Endodermal cell (in vitro differentiated cells): Measurements from ENCODE around the gene LGR6. TPM values are rescaled to one million over a fixed set of nuclear protein-coding genes. Genes with fewer than 3 reads are reported as not detected.

Experiments
- DNase-seq: peaks from one replicate; pipeline ENCODE4 v3.0.0-alpha.2; 2017
- H3K27ac ChIP-seq: 2 replicates; pipeline ENCODE4 v1.5.1; 2013; ENCODE audit warnings: mild to moderate bottlenecking, low read depth, low read length, moderate library complexity
- H3K27me3 ChIP-seq: 2 replicates; pipeline ENCODE4 v1.6.1; 2013; ENCODE audit warnings: mild to moderate bottlenecking, low read length, moderate library complexity; ENCODE audit not compliant: insufficient read depth, control insufficient read depth, poor library complexity, severe bottlenecking
- H3K36me3 ChIP-seq: 2 replicates; pipeline ENCODE4 v1.7.0; 2013; ENCODE audit warnings: mild to moderate bottlenecking, low read length, moderate library complexity; ENCODE audit not compliant: control insufficient read depth, insufficient read depth
- H3K4me1 ChIP-seq: one replicate; pipeline ENCODE4 v1.7.0; 2013; ENCODE audit warnings: low read length; ENCODE audit not compliant: control insufficient read depth, insufficient read depth
- H3K4me3 ChIP-seq: 2 replicates; pipeline ENCODE4 v1.5.1; 2013; ENCODE audit warnings: mild to moderate bottlenecking, low read length, moderate library complexity
- H3K9ac ChIP-seq: 2 replicates; pipeline ENCODE4 v1.6.1; 2013; ENCODE audit warnings: mild to moderate bottlenecking, low read length, moderate library complexity; ENCODE audit not compliant: poor library complexity, severe bottlenecking; ENCODE audit errors: extremely low read depth
- H3K9me3 ChIP-seq: 2 replicates; pipeline ENCODE4 v1.6.1; 2013; ENCODE audit warnings: mild to moderate bottlenecking, low read length, moderate library complexity; ENCODE audit not compliant: control insufficient read depth
- H3K27ac Mint-ChIP-seq: 2 replicates; pipeline ENCODE4 v1.8.0; 2020; ENCODE audit warnings: mixed read lengths
- H3K27me3 Mint-ChIP-seq: 2 replicates; pipeline ENCODE4 v1.8.0; 2021; ENCODE audit warnings: mild to moderate bottlenecking, mixed read lengths; ENCODE audit not compliant: insufficient read depth
- H3K36me3 Mint-ChIP-seq: 2 replicates; pipeline ENCODE4 v1.8.0; 2020; ENCODE audit warnings: low read depth, mixed read lengths
- H3K4me1 Mint-ChIP-seq: 2 replicates; pipeline ENCODE4 v1.8.0; 2020; ENCODE audit warnings: mixed read lengths
- H3K4me3 Mint-ChIP-seq: 2 replicates; pipeline ENCODE4 v1.8.0; 2020; ENCODE audit warnings: mild to moderate bottlenecking, moderate library complexity, mixed read lengths
- H3K9me3 Mint-ChIP-seq: 2 replicates; pipeline ENCODE4 v1.8.0; 2020; ENCODE audit warnings: mild to moderate bottlenecking, mixed read lengths
- CTCF ChIP-seq: fragments of 200-600 bp; sonication (generic); conservative IDR thresholded peaks from 2 replicates; pipeline ENCODE4 v1.5.0; 2021; ENCODE audit warnings: antibody characterized with exemption, mild to moderate bottlenecking
- WGBS, 2 experiments: methylation state at CpG; one replicate each; pipeline versions ENCODE4 v1.1.5 to v1.1.7; 2013; ENCODE audit warnings: missing lambda C conversion rate in 2 of 2, mixed read lengths in 1 of 2; ENCODE audit not compliant: insufficient coverage in 1 of 2, insufficient read length in 1 of 2; 5-methylcytosine and 5-hydroxymethylcytosine counted together
- total RNA-seq, 2 donors: library from RNA; stranded (reverse); fragmentation: NEBNext Ultra II Directional in 1 of 2; extraction: Animal tissue kit (Norgen Biotek cat#: 25700) in 1 of 2; gene quantifications; 2 replicates in 1 of 2; 3 replicates in 1 of 2; pipeline ENCODE4 v1.2.1, GENCODE V29; 2021

LGR6 gene
- total RNA-seq, 2 donors from 2014 or later, result 0.73 to 1.5 TPM

- no peak for TF ChIP-seq CTCF
- no peak overlapping the region for H3K27ac Mint-ChIP-seq
Measured at GRCh38 chr1:202247104-202247503, 53.5 kb downstream of the LGR6 start.

DNA sequence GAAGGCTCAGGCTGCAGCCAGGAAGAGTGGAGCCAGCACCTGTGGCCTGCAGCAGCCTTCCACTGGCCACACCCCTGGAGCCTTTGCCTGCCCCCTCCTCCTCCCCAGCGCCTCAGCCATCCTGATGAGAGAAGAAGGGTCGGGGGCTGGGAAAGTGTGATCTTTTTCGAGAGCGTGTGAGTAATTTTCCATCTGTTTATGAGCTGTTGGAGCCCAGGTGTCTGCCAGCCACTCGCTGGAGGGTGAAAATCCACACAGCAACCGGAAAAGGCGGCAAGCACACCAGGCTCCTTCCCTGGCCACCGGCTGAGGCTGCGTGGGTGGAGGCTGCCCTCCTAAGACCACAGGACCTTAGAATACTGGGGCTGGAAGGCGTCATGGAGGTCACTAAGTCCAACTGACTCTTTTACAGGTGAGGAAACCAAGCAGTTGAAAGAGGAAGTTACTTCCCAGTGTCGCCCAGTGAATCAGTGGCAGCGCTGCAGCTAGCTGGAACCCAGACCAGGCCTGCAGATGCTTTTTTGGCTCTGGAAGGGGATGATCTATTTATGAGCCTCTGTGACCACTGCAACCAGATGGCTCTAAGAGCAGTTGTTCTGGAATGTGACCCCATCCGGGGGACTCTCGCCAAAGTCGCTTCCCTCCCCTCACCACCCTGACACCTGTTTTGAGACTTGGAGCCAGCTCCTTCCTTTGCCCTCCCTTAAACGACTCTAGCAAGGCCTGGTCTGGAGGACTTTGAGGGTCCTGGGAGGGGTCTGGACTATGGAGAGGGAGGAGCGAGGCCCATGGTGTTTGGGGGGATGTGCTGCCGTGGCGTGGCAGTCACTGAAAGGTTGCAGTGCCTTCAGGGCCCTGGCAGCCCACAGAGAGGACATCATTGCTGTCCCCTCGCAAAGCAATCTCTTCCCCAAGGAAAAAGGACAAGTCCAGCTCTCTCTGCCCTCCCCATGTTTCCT lies 54.5 kb downstream of the LGR6 start:
- DNase-seq, result peak; percentile 75
- H3K9me3 ChIP-seq, result no peaks in the 10 kb centered on the region
- H3K27me3 Mint-ChIP-seq, result peaks cover 1% of the 10 kb centered on the region
- H3K4me3 ChIP-seq, result no peak overlapping the region
- no peak overlapping the region for H3K27ac ChIP-seq
- H3K9me3 Mint-ChIP-seq, result no peaks in the 10 kb centered on the region
- H3K9ac ChIP-seq, result no peak overlapping the region
- no peak overlapping the region for H3K27ac Mint-ChIP-seq
- WGBS, 2 experiments, result 77 to 83% methylated on average over 10 to 20 of the region's 20 CpGs
- peaks cover 13% of the 10 kb centered on the region for H3K4me1 Mint-ChIP-seq
- peaks cover 3% of the 10 kb centered on the region for H3K4me1 ChIP-seq
- no peak for TF ChIP-seq CTCF
- H3K27me3 ChIP-seq, result no peaks in the 10 kb centered on the region
- H3K4me3 Mint-ChIP-seq, result no peak overlapping the region
- H3K36me3 ChIP-seq, result no peaks in the 10 kb centered on the region
- H3K36me3 Mint-ChIP-seq, result no peaks in the 10 kb centered on the region

More at GRCh38 chr1:202247104-202247503, 53.5 kb downstream of the LGR6 start:
- Histone ChIP-seq H3K4me3 (no peak overlapping the region), H3K27ac (no peak overlapping the region), H3K9ac (no peak overlapping the region), H3K27me3 (no peaks in the 10 kb centered on the region), H3K4me1 (peaks cover 3% of the 10 kb centered on the region), H3K36me3 (no peaks in the 10 kb centered on the region), H3K9me3 (no peaks in the 10 kb centered on the region)
- H3K4me3 Mint-ChIP-seq, result no peak overlapping the region
- H3K9me3 Mint-ChIP-seq, result no peaks in the 10 kb centered on the region
- H3K4me1 Mint-ChIP-seq, result peaks cover 13% of the 10 kb centered on the region
- H3K27me3 Mint-ChIP-seq, result peaks cover 1% of the 10 kb centered on the region
- peak; percentile 34 for DNase-seq
- no peaks in the 10 kb centered on the region for H3K36me3 Mint-ChIP-seq
- WGBS, 2 experiments, result 88 to 92% methylated on average over 4 to 6 of the region's 6 CpGs

DNA sequence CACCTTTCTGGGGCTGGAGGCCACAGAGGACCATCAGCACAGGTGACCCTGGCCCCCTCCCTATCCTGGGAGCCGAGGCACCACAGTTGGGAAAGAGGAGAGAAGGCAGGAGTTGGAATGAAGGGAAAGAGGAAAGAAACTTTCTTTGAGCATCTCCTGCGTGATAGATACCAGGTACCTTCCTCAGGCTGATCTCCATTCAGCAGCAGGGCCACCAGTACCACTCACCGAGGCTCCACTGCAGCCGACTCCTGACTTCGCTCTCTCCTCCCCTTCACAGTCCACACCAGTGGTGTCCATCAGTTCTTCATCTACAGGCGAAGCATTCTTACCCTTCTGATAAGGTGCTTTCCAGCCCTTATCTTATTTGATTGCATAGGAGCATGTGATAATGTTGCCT lies 55.3 kb downstream of the LGR6 start:
- Histone ChIP-seq H3K27ac (no peak overlapping the region), H3K9me3 (no peaks in the 10 kb centered on the region), H3K4me3 (no peak overlapping the region), H3K9ac (no peak overlapping the region), H3K36me3 (no peaks in the 10 kb centered on the region), H3K27me3 (no peaks in the 10 kb centered on the region), H3K4me1 (peaks cover 3% of the 10 kb centered on the region)
- no peak for TF ChIP-seq CTCF
- Mint-ChIP-seq H3K36me3 (no peaks in the 10 kb centered on the region), H3K27ac (no peak overlapping the region), H3K4me3 (no peak overlapping the region), H3K27me3 (peaks cover 1% of the 10 kb centered on the region), H3K4me1 (peaks cover 13% of the 10 kb centered on the region), H3K9me3 (no peaks in the 10 kb centered on the region)
- 95 to 100% methylated on average over 1 to 6 of the region's 6 CpGs for WGBS, 2 experiments
- DNase-seq, result peak; percentile 21
